ENCODE data around the gene HDAC6. TPM values are rescaled to one million over a fixed set of nuclear protein-coding genes. Genes with fewer than 3 reads are reported as not detected.

HDAC6 gene
- 10 to 100 TPM; 77.3 to 88.9 TPM for total RNA-seq

- ChIA-PET POLR2A (interaction anchor here (0.6 to 1.8 kb wide), 7 partner anchors 64 to 371 kb away, joined by 3 to 8 read pairs (median 3); partner anchors contain the start of gene SUV39H1), CTCF (interaction anchor here (1.0 to 2.0 kb wide), 4 partner anchors 64 to 153 kb away, joined by 3 to 11 read pairs (median 4); no protein-coding TSS in a partner anchor)
- DNase-seq (peak; percentile 96), ATAC-seq (peak; percentile 91)
- Mint-ChIP-seq H3K27ac (peak within 1 kb of the TSS; percentile 99), H3K27me3 (ENCODE audit: low read depth) (no peaks in the 10 kb centered on the region), H3K36me3 (ENCODE audit: low read depth) (peaks cover 7% of the 10 kb centered on the region), H3K4me1 (ENCODE audit: low read depth) (peaks cover 22% of the 10 kb centered on the region), H3K4me3 (peak within 1 kb of the TSS; percentile 95), H3K9me3 (ENCODE audit: insufficient read depth) (no peaks in the 10 kb centered on the region)
These were observed at the start of gene HDAC6 for GRCh38 chrX:48801280-48802088. HDAC6 (plus strand) TSS chrX:48802067; CDS start chrX:48802693, 626 bp downstream.

GRCh38 chrX:48752498-48752897 lies 49.4 kb upstream of the HDAC6 start:
- Mint-ChIP-seq H3K27ac (no peak overlapping the region), H3K4me3 (no peak overlapping the region), H3K9me3 (ENCODE audit: insufficient read depth) (no peaks in the 10 kb centered on the region), H3K36me3 (ENCODE audit: low read depth) (no peaks in the 10 kb centered on the region), H3K27me3 (ENCODE audit: low read depth) (no peaks in the 10 kb centered on the region), H3K4me1 (ENCODE audit: low read depth) (peaks cover 3% of the 10 kb centered on the region)
- CTCF ChIA-PET = no interaction called here
- ATAC-seq (no peak), DNase-seq (no peak)
- POLR2A ChIA-PET = no interaction called here

- Mint-ChIP-seq H3K27ac (no peak overlapping the region), H3K4me1 (ENCODE audit: low read depth) (peaks cover 3% of the 10 kb centered on the region), H3K27me3 (ENCODE audit: low read depth) (no peaks in the 10 kb centered on the region), H3K4me3 (no peak overlapping the region), H3K9me3 (ENCODE audit: insufficient read depth) (no peaks in the 10 kb centered on the region), H3K36me3 (ENCODE audit: low read depth) (no peaks in the 10 kb centered on the region)
- DNase-seq (no peak), ATAC-seq (no peak)
- ChIA-PET CTCF (no interaction called here), POLR2A (no interaction called here)
These were observed 48.1 kb upstream of the HDAC6 start for GRCh38 chrX:48753708-48754228.

- ChIA-PET POLR2A (no interaction called here), CTCF (no interaction called here)
- ATAC-seq (no peak), DNase-seq (no peak)
- Mint-ChIP-seq H3K9me3 (ENCODE audit: insufficient read depth) (no peaks in the 10 kb centered on the region), H3K36me3 (ENCODE audit: low read depth) (no peaks in the 10 kb centered on the region), H3K27me3 (ENCODE audit: low read depth) (no peaks in the 10 kb centered on the region), H3K27ac (no peak overlapping the region), H3K4me1 (ENCODE audit: low read depth) (peaks cover 3% of the 10 kb centered on the region), H3K4me3 (no peak overlapping the region)
These were observed 47.6 kb upstream of the HDAC6 start for GRCh38 chrX:48754238-48754637.

GRCh38 chrX:48761674-48762471 lies 40.0 kb upstream of the HDAC6 start, which contains the start of gene GLOD5:
GLOD5 (plus strand) TSS chrX:48761747; CDS start chrX:48761791, 44 bp downstream.
- peak; percentile 48 for DNase-seq
- ATAC-seq = peak; percentile 70
- Mint-ChIP-seq H3K36me3 (ENCODE audit: low read depth) (no peaks in the 10 kb centered on the region), H3K27ac (peak within 1 kb of the TSS; percentile 74), H3K4me3 (no peak within 1 kb of the TSS), H3K9me3 (ENCODE audit: insufficient read depth) (no peaks in the 10 kb centered on the region), H3K27me3 (ENCODE audit: low read depth) (peaks cover 2% of the 10 kb centered on the region), H3K4me1 (ENCODE audit: low read depth) (peaks cover 9% of the 10 kb centered on the region)
- ChIA-PET CTCF (interaction anchor here (0.6 kb wide), 1 partner anchor 113 kb away, joined by 3 read pairs; no protein-coding TSS in a partner anchor), POLR2A (no interaction called here)

GRCh38 chrX:48769230-48769629 lies 32.6 kb upstream of the HDAC6 start:
- POLR2A ChIA-PET = no interaction called here
- Mint-ChIP-seq H3K36me3 (ENCODE audit: low read depth) (no peaks in the 10 kb centered on the region), H3K27me3 (ENCODE audit: low read depth) (peaks cover 4% of the 10 kb centered on the region), H3K4me3 (no peak overlapping the region), H3K27ac (no peak overlapping the region), H3K9me3 (ENCODE audit: insufficient read depth) (no peaks in the 10 kb centered on the region), H3K4me1 (ENCODE audit: low read depth) (no peaks in the 10 kb centered on the region)
- CTCF ChIA-PET = no interaction called here
- no peak for ATAC-seq
- DNase-seq = no peak

GRCh38 chrX:48770296-48770695 lies 31.6 kb upstream of the HDAC6 start:
- DNase-seq (no peak), ATAC-seq (no peak)
- Mint-ChIP-seq H3K27ac (no peak overlapping the region), H3K36me3 (ENCODE audit: low read depth) (no peaks in the 10 kb centered on the region), H3K4me3 (no peak overlapping the region), H3K4me1 (ENCODE audit: low read depth) (no peaks in the 10 kb centered on the region), H3K9me3 (ENCODE audit: insufficient read depth) (no peaks in the 10 kb centered on the region), H3K27me3 (ENCODE audit: low read depth) (peaks cover 7% of the 10 kb centered on the region)
- ChIA-PET POLR2A (no interaction called here), CTCF (no interaction called here)

- Mint-ChIP-seq H3K36me3 (ENCODE audit: low read depth) (no peaks in the 10 kb centered on the region), H3K4me1 (ENCODE audit: low read depth) (no peaks in the 10 kb centered on the region), H3K4me3 (no peak overlapping the region), H3K27ac (no peak overlapping the region), H3K27me3 (ENCODE audit: low read depth) (peaks cover 14% of the 10 kb centered on the region), H3K9me3 (ENCODE audit: insufficient read depth) (no peaks in the 10 kb centered on the region)
- POLR2A ChIA-PET = no interaction called here
- CTCF ChIA-PET = no interaction called here
- ATAC-seq (no peak), DNase-seq (no peak)
These were observed 29.3 kb upstream of the HDAC6 start for GRCh38 chrX:48772602-48773001.

- no peaks in the 10 kb centered on the region for H3K9me3 Mint-ChIP-seq (ENCODE audit: insufficient read depth)
- no peaks in the 10 kb centered on the region for H3K4me1 Mint-ChIP-seq (ENCODE audit: low read depth)
- ChIA-PET POLR2A (no interaction called here), CTCF (no interaction called here)
- no peak overlapping the region for H3K4me3 Mint-ChIP-seq
- peaks cover 18% of the 10 kb centered on the region for H3K27me3 Mint-ChIP-seq (ENCODE audit: low read depth)
- no peaks in the 10 kb centered on the region for H3K36me3 Mint-ChIP-seq (ENCODE audit: low read depth)
- ATAC-seq = no peak
- no peak for DNase-seq
- H3K27ac Mint-ChIP-seq = no peak overlapping the region
These were observed 24.9 kb upstream of the HDAC6 start for GRCh38 chrX:48776818-48777439.

GRCh38 chrX:48779399-48779798 lies 22.5 kb upstream of the HDAC6 start:
- no peak for ATAC-seq
- H3K27ac Mint-ChIP-seq = no peak overlapping the region
- H3K36me3 Mint-ChIP-seq (ENCODE audit: low read depth) = no peaks in the 10 kb centered on the region
- no peaks in the 10 kb centered on the region for H3K4me1 Mint-ChIP-seq (ENCODE audit: low read depth)
- POLR2A ChIA-PET = no interaction called here
- no peak overlapping the region for H3K4me3 Mint-ChIP-seq
- H3K27me3 Mint-ChIP-seq (ENCODE audit: low read depth) = peaks cover 18% of the 10 kb centered on the region
- H3K9me3 Mint-ChIP-seq (ENCODE audit: insufficient read depth) = no peaks in the 10 kb centered on the region
- no peak for DNase-seq
- CTCF ChIA-PET = no interaction called here

GRCh38 chrX:48781705-48782104 lies 20.2 kb upstream of the HDAC6 start:
- no peaks in the 10 kb centered on the region for H3K9me3 Mint-ChIP-seq (ENCODE audit: insufficient read depth)
- no peak overlapping the region for H3K4me3 Mint-ChIP-seq
- no peak overlapping the region for H3K27ac Mint-ChIP-seq
- ChIA-PET POLR2A (no interaction called here), CTCF (no interaction called here)
- H3K27me3 Mint-ChIP-seq (ENCODE audit: low read depth) = peaks cover 15% of the 10 kb centered on the region
- H3K36me3 Mint-ChIP-seq (ENCODE audit: low read depth) = no peaks in the 10 kb centered on the region
- DNase-seq (no peak), ATAC-seq (no peak)
- H3K4me1 Mint-ChIP-seq (ENCODE audit: low read depth) = no peaks in the 10 kb centered on the region

- no peak for ATAC-seq
- CTCF ChIA-PET = no interaction called here
- no peaks in the 10 kb centered on the region for H3K9me3 Mint-ChIP-seq (ENCODE audit: insufficient read depth)
- DNase-seq = no peak
- peaks cover 14% of the 10 kb centered on the region for H3K27me3 Mint-ChIP-seq (ENCODE audit: low read depth)
- H3K27ac Mint-ChIP-seq = no peak overlapping the region
- no peaks in the 10 kb centered on the region for H3K4me1 Mint-ChIP-seq (ENCODE audit: low read depth)
- no peak overlapping the region for H3K4me3 Mint-ChIP-seq
- POLR2A ChIA-PET = no interaction called here
- H3K36me3 Mint-ChIP-seq (ENCODE audit: low read depth) = no peaks in the 10 kb centered on the region
These were observed 19.7 kb upstream of the HDAC6 start for GRCh38 chrX:48782216-48782615.
